DND-41 (cell line): ENCODE results near the gene AUTS2.

Experiments
- ATAC-seq: fragments of 200-7000 bp; cut with Tn5 transposase; 3 replicates; pipeline ENCODE4 v1.9.1; 2021; ENCODE audit warnings: low read depth; ENCODE audit not compliant: insufficient read depth
- DNase-seq: peaks from one replicate; pipeline ENCODE4 v3.0.0-alpha.2; 2020
- H2AFZ ChIP-seq: 2 replicates; pipeline ENCODE4 v1.6.0; 2012; ENCODE audit warnings: low read depth, low read length
- H3K27ac ChIP-seq: 2 replicates; pipeline ENCODE4 v1.5.1; 2012; ENCODE audit warnings: low read length, inconsistent platforms
- H3K27me3 ChIP-seq: fragments of 200-600 bp; sonication (generic); 2 replicates; pipeline ENCODE4 v1.6.0; 2012; ENCODE audit warnings: low read length, mild to moderate bottlenecking, inconsistent platforms; ENCODE audit not compliant: insufficient read depth, poor library complexity
- H3K36me3 ChIP-seq: 2 replicates; pipeline ENCODE4 v1.5.1; 2012; ENCODE audit warnings: low read length, inconsistent platforms; ENCODE audit not compliant: insufficient read depth
- H3K4me1 ChIP-seq: 2 replicates; pipeline ENCODE4 v1.5.1; 2012; ENCODE audit warnings: mild to moderate bottlenecking, low read length; ENCODE audit not compliant: insufficient read depth
- H3K4me2 ChIP-seq: 2 replicates; pipeline ENCODE4 v1.6.0; 2012; ENCODE audit warnings: mild to moderate bottlenecking, moderate library complexity, low read length, inconsistent platforms; ENCODE audit not compliant: insufficient read depth
- H3K4me3 ChIP-seq, 2 experiments: fragments of 200-600 bp in 1 of 2; shearing (Covaris generic) in 1 of 2; 2 replicates each; pipeline ENCODE4 v1.5.1; 2012 to 2016; ENCODE audit warnings: inconsistent platforms in 2 of 2, low read length in 2 of 2, mild to moderate bottlenecking in 2 of 2, low read depth in 1 of 2, moderate library complexity in 1 of 2
- H3K79me2 ChIP-seq: 2 replicates; pipeline ENCODE4 v1.6.0; 2012; ENCODE audit warnings: low read length, inconsistent platforms; ENCODE audit not compliant: insufficient read depth
- H3K9ac ChIP-seq: 2 replicates; pipeline ENCODE4 v1.6.0; 2012; ENCODE audit warnings: low read depth, mild to moderate bottlenecking, inconsistent platforms, low read length, moderate library complexity
- H3K9me3 ChIP-seq: 2 replicates; pipeline ENCODE4 v1.5.1; 2012; ENCODE audit warnings: low read length, moderate library complexity, mild to moderate bottlenecking, inconsistent platforms; ENCODE audit not compliant: insufficient read depth, severe bottlenecking
- H4K20me1 ChIP-seq: 2 replicates; pipeline ENCODE4 v1.6.0; 2012; ENCODE audit warnings: low read length; ENCODE audit not compliant: insufficient read depth
- EZH2 ChIP-seq: IDR thresholded peaks from 3 replicates; pipeline ENCODE4 v1.6.1; 2012; ENCODE audit warnings: borderline replicate concordance, low read depth, mild to moderate bottlenecking, moderate library complexity, low read length, inconsistent platforms; ENCODE audit not compliant: severe bottlenecking
- TF ChIP-seq, protein P1 (sequence below): IDR thresholded peaks from 2 replicates; pipeline ENCODE4 v1.5.1; 2012; ENCODE audit warnings: borderline replicate concordance, low read length, moderate library complexity, mild to moderate bottlenecking; ENCODE audit not compliant: poor library complexity, severe bottlenecking; ENCODE audit errors: extremely low read depth

AUTS2 gene

DNA sequence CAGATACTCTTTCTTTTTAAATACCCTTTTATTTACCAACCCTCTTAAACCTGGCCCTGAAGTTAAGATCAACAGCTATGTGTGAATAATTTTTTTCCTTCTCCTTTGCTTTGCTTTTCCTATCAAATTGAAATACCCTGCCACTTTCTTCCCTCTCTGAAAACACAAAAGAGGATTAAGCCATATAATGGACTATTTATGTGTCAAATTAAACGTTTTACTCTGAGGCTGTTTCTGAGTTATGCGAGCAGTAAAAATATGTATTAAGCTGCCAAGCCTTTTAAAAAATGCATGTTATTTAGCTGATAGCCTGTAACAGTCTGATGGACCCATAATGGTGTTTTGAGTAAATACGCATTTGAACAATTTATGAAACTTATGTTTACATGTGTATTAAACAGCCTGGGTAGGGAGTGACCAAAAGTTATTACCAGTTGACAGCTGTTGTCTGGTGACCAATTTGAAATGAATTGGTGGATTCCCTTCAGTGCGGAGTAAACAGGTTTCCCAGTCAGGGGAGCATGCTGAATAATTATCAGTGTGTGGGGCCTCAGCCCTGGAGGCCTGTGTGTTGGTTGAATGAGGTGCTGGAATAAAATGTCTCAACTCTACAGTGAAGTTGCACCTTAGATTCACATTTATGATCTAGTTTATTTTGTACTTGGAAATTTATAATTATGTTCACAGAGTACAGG, 89.6 kb downstream of the AUTS2 start:
- H3K36me3 ChIP-seq, result peaks cover 10% of the 10 kb centered on the region; the same call in 1 of the 2 replicates
- no peak overlapping the region for H3K27ac ChIP-seq
- H3K9ac ChIP-seq, result no peak overlapping the region
- no peak overlapping the region for H3K4me2 ChIP-seq
- peaks cover 53% of the 10 kb centered on the region for H3K79me2 ChIP-seq
- H4K20me1 ChIP-seq, result peaks cover 27% of the 10 kb centered on the region
- no peak overlapping the region for H3K4me3 ChIP-seq
- no peak overlapping the region for H2AFZ ChIP-seq
- no peak for DNase-seq
- H3K4me1 ChIP-seq, result peaks cover 14% of the 10 kb centered on the region
- no peak for ATAC-seq
- TF ChIP-seq EZH2, result no peak
- TF ChIP-seq, protein P1, sequence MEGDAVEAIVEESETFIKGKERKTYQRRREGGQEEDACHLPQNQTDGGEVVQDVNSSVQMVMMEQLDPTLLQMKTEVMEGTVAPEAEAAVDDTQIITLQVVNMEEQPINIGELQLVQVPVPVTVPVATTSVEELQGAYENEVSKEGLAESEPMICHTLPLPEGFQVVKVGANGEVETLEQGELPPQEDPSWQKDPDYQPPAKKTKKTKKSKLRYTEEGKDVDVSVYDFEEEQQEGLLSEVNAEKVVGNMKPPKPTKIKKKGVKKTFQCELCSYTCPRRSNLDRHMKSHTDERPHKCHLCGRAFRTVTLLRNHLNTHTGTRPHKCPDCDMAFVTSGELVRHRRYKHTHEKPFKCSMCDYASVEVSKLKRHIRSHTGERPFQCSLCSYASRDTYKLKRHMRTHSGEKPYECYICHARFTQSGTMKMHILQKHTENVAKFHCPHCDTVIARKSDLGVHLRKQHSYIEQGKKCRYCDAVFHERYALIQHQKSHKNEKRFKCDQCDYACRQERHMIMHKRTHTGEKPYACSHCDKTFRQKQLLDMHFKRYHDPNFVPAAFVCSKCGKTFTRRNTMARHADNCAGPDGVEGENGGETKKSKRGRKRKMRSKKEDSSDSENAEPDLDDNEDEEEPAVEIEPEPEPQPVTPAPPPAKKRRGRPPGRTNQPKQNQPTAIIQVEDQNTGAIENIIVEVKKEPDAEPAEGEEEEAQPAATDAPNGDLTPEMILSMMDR, result no peak
- no peaks in the 10 kb centered on the region for H3K27me3 ChIP-seq
- no peaks in the 10 kb centered on the region for H3K9me3 ChIP-seq

DNA sequence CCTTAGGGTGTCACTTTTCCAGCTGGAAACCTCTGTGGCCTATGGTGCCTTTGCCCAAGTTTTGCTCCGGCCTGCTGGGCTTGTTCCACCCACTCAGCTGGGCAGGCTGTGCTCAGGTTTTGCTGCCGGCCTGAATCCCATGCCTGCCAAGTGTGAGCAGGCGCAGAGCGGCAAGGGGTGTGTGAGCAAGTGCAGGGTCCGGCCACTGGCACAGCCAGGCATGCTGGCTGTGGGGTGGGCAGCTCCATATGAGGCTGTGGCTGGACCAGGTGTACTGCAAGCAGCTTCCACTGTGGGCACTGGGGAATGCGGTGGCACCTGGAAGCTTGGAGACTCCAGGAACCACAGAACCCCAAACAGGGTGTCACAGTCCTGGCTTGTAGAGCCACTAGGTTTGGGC, 92.1 kb downstream of the AUTS2 start:
- Histone ChIP-seq H3K4me2 (no peak overlapping the region), H2AFZ (no peak overlapping the region), H3K79me2 (peaks cover 55% of the 10 kb centered on the region), H3K27me3 (no peaks in the 10 kb centered on the region), H3K4me1 (peaks cover 10% of the 10 kb centered on the region), H3K4me3 (no peak overlapping the region), H3K27ac (no peak overlapping the region; the same call in 1 of the 2 replicates), H3K9ac (no peak overlapping the region), H4K20me1 (peaks cover 19% of the 10 kb centered on the region), H3K9me3 (no peaks in the 10 kb centered on the region), H3K36me3 (peaks cover 10% of the 10 kb centered on the region; the same call in 1 of the 2 replicates)
- no peak for DNase-seq
- TF ChIP-seq EZH2, result no peak
- TF ChIP-seq, protein P1, result no peak
- no peak for ATAC-seq

GRCh38 chr7:69691327-69691726, 93.1 kb downstream of the AUTS2 start:
- H3K27me3 ChIP-seq, result no peaks in the 10 kb centered on the region

More at GRCh38 chr7:69691327-69691726, 93.1 kb downstream of the AUTS2 start:
- Histone ChIP-seq H3K4me1 (peaks cover 20% of the 10 kb centered on the region), H2AFZ (no peak overlapping the region), H3K4me2 (no peak overlapping the region), H3K79me2 (peaks cover 48% of the 10 kb centered on the region), H3K9me3 (no peaks in the 10 kb centered on the region), H3K27ac (no peak overlapping the region), H3K9ac (no peak overlapping the region), H3K4me3 (no peak overlapping the region), H3K36me3 (peaks cover 10% of the 10 kb centered on the region; the same call in 1 of the 2 replicates), H4K20me1 (peaks cover 19% of the 10 kb centered on the region)
- DNase-seq, result no peak
- ATAC-seq, result no peak
- TF ChIP-seq EZH2, result no peak
- TF ChIP-seq, protein P1, result no peak
